CD14-positive monocyte (primary cell): ENCODE measurements around the gene SLC35E4. TPM values are rescaled to one million over a fixed set of nuclear protein-coding genes. Genes with fewer than 3 reads are reported as not detected.
"Not testable (repeated sequence)": the region's sequence is repeated elsewhere in the genome, so short reads cannot be mapped to it uniquely, and the experiment has no call there.

Experiments used
- DNase-seq, 3 donors: peaks; one replicate each; pipeline ENCODE4 v3.0.0-alpha.2; 2011 to 2022
- H2AFZ ChIP-seq: 2 replicates; pipeline ENCODE4 v1.6.0; 2012; ENCODE audit warnings: mild to moderate bottlenecking, low read depth, low read length, inconsistent platforms; ENCODE audit not compliant: insufficient read depth, poor library complexity, severe bottlenecking
- H3K27ac ChIP-seq, 2 donors: 1 replicate in 1 of 2; 2 replicates in 1 of 2; pipeline ENCODE4 v1.5.1; 2012 to 2013; ENCODE audit warnings: low read length in 2 of 2, control low read depth in 1 of 2, inconsistent platforms in 1 of 2, low read depth in 1 of 2, mild to moderate bottlenecking in 1 of 2
- H3K27me3 ChIP-seq, 2 donors: one replicate each; pipeline versions ENCODE4 v1.6.0 to v1.6.1; 2011 to 2013; ENCODE audit warnings: low read length in 2 of 2; ENCODE audit not compliant: control insufficient read depth in 2 of 2, insufficient read depth in 2 of 2
- H3K36me3 ChIP-seq, 2 donors: replicated peaks in 1 of 2; 1 replicate in 1 of 2; 2 replicates in 1 of 2; pipeline versions ENCODE4 v1.5.1 to v1.6.1; 2012 to 2013; ENCODE audit warnings: low read length in 2 of 2, control low read depth in 1 of 2, inconsistent platforms in 1 of 2, mild to moderate bottlenecking in 1 of 2; ENCODE audit not compliant: insufficient read depth in 2 of 2, control insufficient read depth in 1 of 2
- H3K4me1 ChIP-seq, 2 donors: 1 replicate in 1 of 2; 2 replicates in 1 of 2; pipeline versions ENCODE4 v1.5.1 to v1.6.1; 2012 to 2013; ENCODE audit warnings: low read length in 2 of 2, control low read depth in 1 of 2, inconsistent platforms in 1 of 2, mild to moderate bottlenecking in 1 of 2, moderate library complexity in 1 of 2; ENCODE audit not compliant: insufficient read depth in 2 of 2, control insufficient read depth in 1 of 2
- H3K4me2 ChIP-seq: replicated peaks from 2 replicates; pipeline ENCODE3; 2012; ENCODE audit warnings: low read length, moderate library complexity, mild to moderate bottlenecking; ENCODE audit not compliant: poor library complexity, severe bottlenecking; ENCODE audit errors: extremely low read depth
- H3K4me3 ChIP-seq, 3 experiments: fragments of 200-600 bp in 1 of 3; sonication (generic) in 1 of 3; replicated peaks in 1 of 3; 1 replicate in 2 of 3; 2 replicates in 1 of 3; pipeline ENCODE4 v1.5.1; 2011 to 2013; ENCODE audit warnings: low read length in 3 of 3, mild to moderate bottlenecking in 3 of 3, control low read depth in 2 of 3, low read depth in 2 of 3, inconsistent platforms in 1 of 3, moderate library complexity in 1 of 3
- H3K79me2 ChIP-seq: 2 replicates; pipeline ENCODE4 v1.6.0; 2012; ENCODE audit warnings: mild to moderate bottlenecking, control low read depth, inconsistent platforms, low read length, moderate library complexity; ENCODE audit not compliant: insufficient read depth
- H3K9ac ChIP-seq: 2 replicates; pipeline ENCODE4 v1.6.0; 2017; ENCODE audit warnings: low read length, mild to moderate bottlenecking; ENCODE audit not compliant: insufficient read depth, poor library complexity, severe bottlenecking
- H3K9me3 ChIP-seq, 2 donors: replicated peaks in 1 of 2; 1 replicate in 1 of 2; 2 replicates in 1 of 2; pipeline versions ENCODE4 v1.5.1 to v1.6.1; 2012 to 2013; ENCODE audit warnings: low read length in 2 of 2, control low read depth in 1 of 2; ENCODE audit not compliant: control insufficient read depth in 1 of 2, insufficient read depth in 1 of 2
- H4K20me1 ChIP-seq: 2 replicates; pipeline ENCODE4 v1.6.0; 2012; ENCODE audit warnings: mild to moderate bottlenecking, low read length, control low read depth, moderate library complexity; ENCODE audit not compliant: insufficient read depth
- H3K27ac Mint-ChIP-seq, 7 donors: one replicate each; pipeline ENCODE4 v1.8.0; 2020; ENCODE audit warnings: mild to moderate bottlenecking in 7 of 7, mixed read lengths in 7 of 7, moderate library complexity in 6 of 7, inconsistent platforms in 2 of 7
- H3K27me3 Mint-ChIP-seq, 3 donors: one replicate each; pipeline ENCODE4 v1.8.0; 2021 to 2022; ENCODE audit warnings: low read depth in 3 of 3, mild to moderate bottlenecking in 3 of 3, mixed read lengths in 3 of 3, moderate library complexity in 3 of 3, inconsistent platforms in 1 of 3
- H3K36me3 Mint-ChIP-seq, 2 donors: one replicate each; pipeline ENCODE4 v1.8.0; 2020; ENCODE audit warnings: mixed read lengths in 2 of 2, inconsistent platforms in 1 of 2, mild to moderate bottlenecking in 1 of 2
- H3K4me1 Mint-ChIP-seq: one replicate; pipeline ENCODE4 v1.8.0; 2020; ENCODE audit warnings: mild to moderate bottlenecking, mixed read lengths
- H3K4me3 Mint-ChIP-seq, 2 donors: one replicate each; pipeline ENCODE4 v1.8.0; 2020; ENCODE audit warnings: mild to moderate bottlenecking in 2 of 2, mixed read lengths in 2 of 2, moderate library complexity in 1 of 2
- H3K9me3 Mint-ChIP-seq, 7 donors: one replicate each; pipeline ENCODE4 v1.8.0; 2020 to 2022; ENCODE audit warnings: mixed read lengths in 7 of 7, mild to moderate bottlenecking in 6 of 7, moderate library complexity in 6 of 7, inconsistent platforms in 2 of 7
- CTCF ChIP-seq: fragments of 200-600 bp; IDR thresholded peaks from one replicate; pipeline ENCODE4 v1.8.0; 2022; ENCODE audit warnings: antibody characterized with exemption, mild to moderate bottlenecking
- WGBS: methylation state at CpG from one replicate; pipeline ENCODE4 v1.1.5; 2013; ENCODE audit warnings: missing lambda C conversion rate; ENCODE audit not compliant: insufficient coverage; 5-methylcytosine and 5-hydroxymethylcytosine counted together
- intact Hi-C, 2 donors: fragments of 100-400 bp; cut with micrococcal nuclease; formaldehyde crosslinking; loops; one replicate each; pipeline versions ENCODE4 v1.15.0 to v1.15.1; 2023
- polyA plus RNA-seq, 3 donors: library from polyadenylated mRNA; depleted of rRNA in 1 of 3; unstranded in 2 of 3; stranded (reverse) in 1 of 3; fragments of 300-500 nt in 2 of 3; fragments of >200 nt in 1 of 3; fragmentation: Illumina TruSeq in 2 of 3; gene quantifications; 1 replicate in 2 of 3; 2 replicates in 1 of 3; pipeline ENCODE4 v1.2.3, GENCODE V29; 2012 to 2021

Gene SLC35E4
- polyA plus RNA-seq, 3 donors = 1.4 to 2.4 (median 1.6) TPM

- Mint-ChIP-seq H3K36me3 (peaks cover 20 to 23% of the 10 kb centered on the region in 2 donors), H3K27ac (peak overlapping the region; percentile 73 to 93 (median 88)), H3K4me1 (peaks cover 22% of the 10 kb centered on the region), H3K27me3 (peaks cover 1 to 6% (median 2%) of the 10 kb centered on the region in 3 donors), H3K9me3 (no peaks in the 10 kb centered on the region), H3K4me3 (peak overlapping the region in 1 of 2 donors; percentile 69)
- intact Hi-C loops = no loop called here
- Histone ChIP-seq H3K36me3 (no peaks in the 10 kb centered on the region), H2AFZ (no peak overlapping the region), H3K27me3 (no peaks in the 10 kb centered on the region), H3K9me3 (no peaks in the 10 kb centered on the region), H4K20me1 (no peaks in the 10 kb centered on the region), H3K4me2 (peak overlapping the region; percentile 34), H3K9ac (no peak overlapping the region), H3K27ac (peak overlapping the region; percentile 34 to 79), H3K4me1 (peaks cover 19 to 31% of the 10 kb centered on the region in 2 donors), H3K4me3 (peak overlapping the region in 1 of 3 experiments; percentile 7), H3K79me2 (no peaks in the 10 kb centered on the region)
- TF ChIP-seq CTCF = no peak
- WGBS = 23% methylated on average over 4 of the region's 7 CpGs
- DNase-seq = peak; percentile 69 to 83 (median 69)
Observed at GRCh38 chr22:30615543-30615954, 20.0 kb upstream of the SLC35E4 start.

- H3K4me3 Mint-ChIP-seq = no peak overlapping the region
Observed at GRCh38 chr22:30617819-30618218, 17.8 kb upstream of the SLC35E4 start.

GRCh38 chr22:30619909-30620308 lies 15.7 kb upstream of the SLC35E4 start:
- H3K36me3 ChIP-seq, H3K9me3 ChIP-seq, H3K4me3 Mint-ChIP-seq, H3K9ac ChIP-seq, H4K20me1 ChIP-seq, H3K4me3 ChIP-seq, H3K27ac Mint-ChIP-seq, H2AFZ ChIP-seq, H3K27ac ChIP-seq, H3K27me3 Mint-ChIP-seq, DNase-seq, intact Hi-C loops, H3K4me2 ChIP-seq, H3K27me3 ChIP-seq, H3K79me2 ChIP-seq, H3K9me3 Mint-ChIP-seq: not testable (repeated sequence)
- WGBS = no CpG with 5 or more reads among the region's 6 CpGs
- H3K4me1 ChIP-seq = peaks cover 11 to 18% of the 10 kb centered on the region in 2 donors
- H3K36me3 Mint-ChIP-seq = peaks cover 6 to 22% of the 10 kb centered on the region in 2 donors
- H3K4me1 Mint-ChIP-seq = peaks cover 11% of the 10 kb centered on the region

More at GRCh38 chr22:30617819-30618218, 17.8 kb upstream of the SLC35E4 start:
- Mint-ChIP-seq H3K27me3 (peaks cover 1 to 6% (median 2%) of the 10 kb centered on the region in 3 donors), H3K4me1 (peaks cover 13% of the 10 kb centered on the region), H3K9me3 (peaks cover 0 to 2% (median 0%) of the 10 kb centered on the region in 7 donors), H3K27ac (no peak overlapping the region), H3K36me3 (peaks cover 12 to 26% of the 10 kb centered on the region in 2 donors)
- Histone ChIP-seq H3K4me3 (no peak overlapping the region), H3K79me2 (no peaks in the 10 kb centered on the region), H3K27ac (no peak overlapping the region), H4K20me1 (no peaks in the 10 kb centered on the region), H3K27me3 (no peaks in the 10 kb centered on the region), H3K9ac (no peak overlapping the region), H3K9me3 (no peaks in the 10 kb centered on the region), H3K4me2 (no peak overlapping the region), H2AFZ (no peak overlapping the region), H3K4me1 (peaks cover 11 to 21% of the 10 kb centered on the region in 2 donors), H3K36me3 (no peaks in the 10 kb centered on the region)
- 100% methylated on average over 1 of the region's 6 CpGs for WGBS
- intact Hi-C loops = no loop called here
- DNase-seq = no peak
- no peak for TF ChIP-seq CTCF
